ENCODE data around the gene NCAM1.

The NCAM1 gene

GRCh38 chr11:113269636-113270035 lies 308.4 kb downstream of the NCAM1 start:
- ChIA-PET POLR2A (no interaction called here), CTCF (no interaction called here)
- no peak for TF ChIP-seq CTCF (IDR thresholded peaks at IDR 0.05; ENCODE audit: control extremely low read depth, extremely low read depth, low read depth, missing control alignments)
- no peak for DNase-seq (ENCODE audit: extremely low spot score)

- POLR2A ChIA-PET, result no interaction called here
- CTCF ChIA-PET, result no interaction called here
- no peak for TF ChIP-seq CTCF (IDR thresholded peaks at IDR 0.05; ENCODE audit: control extremely low read depth, extremely low read depth, low read depth, missing control alignments)
- DNase-seq (ENCODE audit: extremely low spot score), result no peak
Measured at GRCh38 chr11:113270080-113270479, 308.9 kb downstream of the NCAM1 start.

GRCh38 chr11:113271551-113272245 lies 310.5 kb downstream of the NCAM1 start:
- ChIA-PET POLR2A (no interaction called here), CTCF (interaction anchor here (0.7 to 2.3 kb wide), 3 partner anchors 10 to 18 kb away, joined by 3 to 9 read pairs (median 3); no protein-coding TSS in a partner anchor)
- DNase-seq (ENCODE audit: extremely low spot score), result no peak
- TF ChIP-seq CTCF (IDR thresholded peaks at IDR 0.05; ENCODE audit: control extremely low read depth, extremely low read depth, low read depth, missing control alignments), result no peak

- DNase-seq (ENCODE audit: extremely low spot score), result no peak
- POLR2A ChIA-PET, result no interaction called here
- CTCF ChIA-PET, result interaction anchor here (0.8 to 2.3 kb wide), 3 partner anchors 9 to 23 kb away, joined by 3 to 9 read pairs (median 3); no protein-coding TSS in a partner anchor
- no peak for TF ChIP-seq CTCF (IDR thresholded peaks at IDR 0.05; ENCODE audit: control extremely low read depth, extremely low read depth, low read depth, missing control alignments)
Measured at GRCh38 chr11:113272281-113272680, 311.1 kb downstream of the NCAM1 start.

- CTCF ChIA-PET, result interaction anchor here (0.8 to 3.6 kb wide), 5 partner anchors 9 to 24 kb away, joined by 3 to 21 read pairs (median 3); no protein-coding TSS in a partner anchor
- no peak for TF ChIP-seq CTCF (IDR thresholded peaks at IDR 0.05; ENCODE audit: control extremely low read depth, extremely low read depth, low read depth, missing control alignments)
- DNase-seq (ENCODE audit: extremely low spot score), result no peak
- POLR2A ChIA-PET, result no interaction called here
Measured at GRCh38 chr11:113272927-113273615, 311.9 kb downstream of the NCAM1 start.

GRCh38 chr11:113273720-113274119 lies 312.5 kb downstream of the NCAM1 start:
- no peak for DNase-seq (ENCODE audit: extremely low spot score)
- ChIA-PET POLR2A (no interaction called here), CTCF (interaction anchor here (1.1 to 3.6 kb wide), 3 partner anchors 10 to 22 kb away, joined by 3 to 21 read pairs (median 3); no protein-coding TSS in a partner anchor)
- TF ChIP-seq CTCF (IDR thresholded peaks at IDR 0.05; ENCODE audit: control extremely low read depth, extremely low read depth, low read depth, missing control alignments), result no peak

All from GM10248 (cell line).